ENCODE results near the gene HTRA1.

Gene HTRA1

DNA sequence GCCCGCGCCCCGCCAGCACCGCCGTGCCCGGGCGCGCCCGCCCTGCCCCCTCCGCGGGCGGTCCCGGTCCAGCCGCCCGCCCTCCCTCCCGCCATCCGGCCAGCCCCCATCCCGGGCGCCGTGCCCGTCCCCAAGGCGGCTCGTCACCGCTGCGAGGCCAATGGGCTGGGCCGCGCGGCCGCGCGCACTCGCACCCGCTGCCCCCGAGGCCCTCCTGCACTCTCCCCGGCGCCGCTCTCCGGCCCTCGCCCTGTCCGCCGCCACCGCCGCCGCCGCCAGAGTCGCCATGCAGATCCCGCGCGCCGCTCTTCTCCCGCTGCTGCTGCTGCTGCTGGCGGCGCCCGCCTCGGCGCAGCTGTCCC lies at the start of gene HTRA1:
Gene HTRA1 (plus strand): TSS at position 187 of the 362 bp plus-strand sequence. CDS start 100 bp downstream, at position 287.
- no peak for TF ChIP-seq JUND (IDR thresholded peaks at IDR 0.05; ENCODE audit: low read depth)
- in situ Hi-C loops (cut with HindIII; ENCODE audit: low pct_unique_long_range_greater_than_20kb, low sequenced_read_pairs) = no loop called here
- peak; percentile 33 to 59 for DNase-seq (ENCODE audit: low read depth in 1 of 2, low spot score in 1 of 2)

DNA sequence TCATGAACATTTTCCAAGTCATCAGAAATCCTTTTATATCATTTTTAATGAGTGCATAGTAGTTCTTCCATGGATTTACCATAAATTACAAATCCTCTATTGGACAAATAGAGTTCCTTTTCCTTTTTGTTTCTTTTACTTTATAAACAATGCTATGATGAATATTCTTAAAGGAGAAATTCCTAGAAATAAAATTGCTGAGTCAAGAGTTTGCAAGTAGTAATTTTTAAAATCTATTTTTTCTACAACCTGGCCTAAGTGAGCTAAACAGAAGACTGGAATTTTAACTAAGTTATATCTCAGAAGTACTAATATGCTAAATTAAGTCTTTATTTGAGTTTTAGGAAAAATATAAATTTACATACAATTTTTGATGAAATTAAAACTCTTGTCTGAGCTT lies 48.0 kb upstream of the HTRA1 start:
- in situ Hi-C loops (cut with HindIII; ENCODE audit: low pct_unique_long_range_greater_than_20kb, low sequenced_read_pairs) = no loop called here
- no peak for TF ChIP-seq JUND (IDR thresholded peaks at IDR 0.05; ENCODE audit: low read depth)
- DNase-seq (ENCODE audit: low read depth in 1 of 2, low spot score in 1 of 2) = no peak

DNA sequence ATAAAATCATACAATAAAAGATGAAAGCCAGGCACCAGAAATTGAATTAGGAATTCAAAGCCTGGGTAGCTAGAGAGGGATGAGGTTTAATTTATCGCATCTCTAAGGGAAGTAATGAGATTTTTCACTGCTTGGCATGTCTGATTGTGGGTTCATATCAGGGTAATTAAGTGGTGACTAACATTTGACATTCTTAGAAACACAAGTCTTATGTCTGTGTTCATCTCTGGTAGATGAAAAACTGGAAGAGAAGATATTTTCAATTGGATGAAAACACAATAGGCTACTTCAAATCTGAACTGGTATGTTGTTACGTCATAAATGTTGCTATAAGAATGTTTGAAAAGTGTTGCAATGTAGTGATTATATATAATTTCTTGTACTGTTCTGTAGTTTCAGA lies 43.7 kb upstream of the HTRA1 start:
- in situ Hi-C loops (cut with HindIII; ENCODE audit: low pct_unique_long_range_greater_than_20kb, low sequenced_read_pairs) = no loop called here
- no peak for DNase-seq (ENCODE audit: low read depth in 1 of 2, low spot score in 1 of 2)
- no peak for TF ChIP-seq JUND (IDR thresholded peaks at IDR 0.05; ENCODE audit: low read depth)

DNA sequence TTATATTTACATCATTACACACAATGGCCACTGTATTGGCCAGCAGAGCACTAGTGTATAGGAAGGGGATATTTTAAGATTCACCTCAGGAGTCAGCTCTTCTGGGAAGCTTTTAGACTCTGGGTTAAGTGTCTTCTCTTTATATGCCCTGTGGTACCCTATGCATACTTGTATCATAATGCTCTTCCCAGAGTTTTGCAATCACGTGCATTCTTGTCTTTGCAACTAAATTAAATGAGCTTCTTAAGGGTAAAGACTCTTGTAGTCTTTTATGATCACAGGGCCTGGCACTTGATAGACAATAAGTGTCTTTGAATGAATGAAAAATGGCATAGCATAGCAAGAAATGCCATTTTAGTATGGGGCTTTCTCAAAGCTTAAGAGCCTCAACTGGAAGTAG lies 42.3 kb upstream of the HTRA1 start:
- in situ Hi-C loops (cut with HindIII; ENCODE audit: low pct_unique_long_range_greater_than_20kb, low sequenced_read_pairs) = no loop called here
- DNase-seq (ENCODE audit: low read depth in 1 of 2, low spot score in 1 of 2) = no peak
- TF ChIP-seq JUND (IDR thresholded peaks at IDR 0.05; ENCODE audit: low read depth) = no peak

DNA sequence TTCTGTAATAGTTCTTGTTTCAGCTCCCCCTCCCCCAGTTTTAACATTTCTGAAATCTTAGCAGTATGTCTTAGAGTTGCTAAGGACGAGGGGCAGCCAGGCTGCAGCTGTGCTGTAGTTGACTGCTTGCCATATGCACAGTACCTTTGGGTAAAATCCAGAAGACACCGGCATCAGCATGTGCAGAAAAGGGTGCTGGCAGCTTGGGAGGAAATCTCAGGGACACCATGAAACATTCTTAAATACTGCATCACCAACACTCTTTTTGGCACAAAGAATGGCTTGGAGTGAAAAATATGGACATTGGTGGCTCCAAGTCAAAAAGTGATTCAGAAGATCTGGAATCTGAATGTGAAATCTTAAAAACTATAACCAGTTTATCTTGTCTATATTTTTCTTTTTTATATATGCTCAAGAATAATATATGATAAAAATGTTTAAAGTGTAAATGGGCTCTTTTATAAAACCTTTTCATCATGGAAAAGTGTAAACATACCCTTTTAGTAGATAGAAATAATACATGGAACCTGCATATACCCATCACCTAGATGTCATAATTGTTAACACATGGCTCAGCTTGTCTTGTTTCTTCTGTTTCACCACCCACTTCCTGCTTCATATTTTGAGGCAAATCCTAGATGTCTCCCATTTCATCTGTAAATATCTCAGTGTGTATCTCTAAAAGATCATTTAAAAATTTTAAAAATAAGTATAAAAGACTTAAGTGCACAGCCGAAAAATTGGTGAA lies 41.3 kb upstream of the HTRA1 start:
- no peak for TF ChIP-seq JUND (IDR thresholded peaks at IDR 0.05; ENCODE audit: low read depth)
- in situ Hi-C loops (cut with HindIII; ENCODE audit: low pct_unique_long_range_greater_than_20kb, low sequenced_read_pairs) = no loop called here

DNA sequence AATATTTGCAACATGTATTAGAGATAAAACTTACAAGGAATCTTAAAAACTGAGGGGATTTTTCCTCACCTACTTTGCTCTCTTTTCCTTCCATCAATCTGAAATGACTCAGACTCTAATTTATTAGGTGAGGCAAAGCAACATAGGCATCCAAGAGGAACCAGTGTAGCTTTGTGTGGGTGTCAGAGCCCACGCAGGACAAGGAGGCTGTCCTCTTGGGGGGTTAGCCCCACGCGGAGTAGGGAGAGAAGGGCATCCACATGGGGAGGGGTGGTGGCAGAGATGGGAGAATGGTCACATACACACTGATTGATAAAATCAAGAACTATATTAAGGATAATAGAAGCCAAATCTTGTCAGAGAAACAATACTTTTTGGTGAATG lies 40.7 kb upstream of the HTRA1 start:
- no peak for DNase-seq (ENCODE audit: low read depth in 1 of 2, low spot score in 1 of 2)
- no peak for TF ChIP-seq JUND (IDR thresholded peaks at IDR 0.05; ENCODE audit: low read depth)
- in situ Hi-C loops (cut with HindIII; ENCODE audit: low pct_unique_long_range_greater_than_20kb, low sequenced_read_pairs) = no loop called here

More for the DNA sequence above, 41.3 kb upstream of the HTRA1 start:
- DNase-seq (ENCODE audit: low read depth in 1 of 2, low spot score in 1 of 2) = no peak

DNA sequence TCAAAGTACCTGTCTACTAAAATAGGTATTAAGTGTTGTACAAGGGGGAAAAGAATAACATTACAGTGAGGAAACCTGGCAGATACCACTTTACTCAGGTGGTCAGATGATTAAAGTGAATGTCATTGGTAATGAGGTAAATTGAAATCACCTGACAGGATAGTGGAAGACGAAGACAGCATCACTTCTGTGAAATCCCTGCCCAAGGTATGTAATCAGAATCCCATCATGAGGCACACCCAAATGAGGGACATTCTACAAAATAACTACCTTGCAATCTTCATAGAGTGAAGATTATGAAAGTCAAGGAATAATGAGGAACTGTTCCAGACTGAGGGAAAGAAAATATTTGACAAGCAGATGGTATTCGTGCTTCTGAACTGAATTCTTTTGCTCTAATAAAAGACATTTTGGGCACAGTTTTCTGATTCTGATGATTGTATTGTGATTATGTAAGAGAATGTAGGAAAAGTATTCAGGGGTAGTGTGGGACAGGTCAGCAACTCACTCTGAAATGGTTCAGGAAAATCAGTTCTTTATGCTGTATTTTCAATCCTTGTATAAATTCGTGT lies 40.2 kb upstream of the HTRA1 start:
- in situ Hi-C loops (cut with HindIII; ENCODE audit: low pct_unique_long_range_greater_than_20kb, low sequenced_read_pairs) = no loop called here
- no peak for TF ChIP-seq JUND (IDR thresholded peaks at IDR 0.05; ENCODE audit: low read depth)
- DNase-seq (ENCODE audit: low read depth in 1 of 2, low spot score in 1 of 2) = no peak

DNA sequence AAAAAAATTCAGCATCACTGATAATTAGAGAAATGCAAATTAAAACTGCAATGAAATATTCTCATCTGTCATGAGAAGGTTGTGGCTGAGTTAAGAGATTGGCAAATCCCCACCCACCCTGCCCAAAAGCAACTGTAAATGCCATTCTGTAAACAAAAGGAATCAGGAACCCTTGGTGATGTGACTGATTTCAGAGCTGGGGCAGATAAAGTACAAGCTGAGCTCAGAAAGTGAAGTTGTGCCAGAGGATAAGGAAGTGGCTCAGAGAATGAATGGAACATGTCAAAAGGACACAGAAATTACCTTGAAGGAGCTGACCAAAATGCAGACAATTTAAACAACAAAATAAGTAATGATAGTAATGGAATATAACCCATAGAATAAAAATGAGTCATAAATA lies 39.6 kb upstream of the HTRA1 start:
- TF ChIP-seq JUND (IDR thresholded peaks at IDR 0.05; ENCODE audit: low read depth) = no peak
- no peak for DNase-seq (ENCODE audit: low read depth in 1 of 2, low spot score in 1 of 2)
- in situ Hi-C loops (cut with HindIII; ENCODE audit: low pct_unique_long_range_greater_than_20kb, low sequenced_read_pairs) = no loop called here

DNA sequence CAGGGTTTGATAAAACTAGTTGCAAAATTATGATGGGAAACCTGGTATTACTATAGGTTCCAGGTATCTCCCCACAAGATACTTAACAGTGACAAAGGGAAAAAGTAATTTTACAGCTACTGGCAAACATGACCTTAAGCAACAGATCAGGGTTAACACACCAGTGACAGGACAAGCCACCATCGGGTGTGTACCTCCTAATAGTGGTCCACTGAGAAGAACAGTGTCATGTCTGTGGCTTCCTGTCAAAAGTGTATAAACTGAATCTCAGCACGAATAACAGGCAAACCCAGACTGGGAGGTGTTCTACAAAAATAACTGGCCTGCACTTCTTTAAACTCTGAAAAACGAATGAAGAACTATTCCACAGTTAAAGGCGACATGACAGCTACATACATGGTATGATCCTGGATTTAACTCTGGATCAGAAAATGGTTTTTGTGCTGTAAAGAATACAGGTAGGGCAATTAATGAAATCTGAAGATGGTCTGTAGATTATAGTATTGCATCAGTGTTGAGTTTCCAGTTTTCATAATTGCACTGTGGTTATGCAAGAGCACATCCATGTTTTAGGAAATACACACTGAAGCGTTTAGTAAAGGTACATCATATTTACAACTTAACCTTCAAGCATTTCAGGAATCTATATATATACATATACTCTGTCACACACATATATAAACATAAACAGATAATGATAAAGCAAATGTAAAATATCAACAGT lies 38.9 kb upstream of the HTRA1 start:
- no peak for TF ChIP-seq JUND (IDR thresholded peaks at IDR 0.05; ENCODE audit: low read depth)
- no peak for DNase-seq (ENCODE audit: low read depth in 1 of 2, low spot score in 1 of 2)
- in situ Hi-C loops (cut with HindIII; ENCODE audit: low pct_unique_long_range_greater_than_20kb, low sequenced_read_pairs) = no loop called here

DNA sequence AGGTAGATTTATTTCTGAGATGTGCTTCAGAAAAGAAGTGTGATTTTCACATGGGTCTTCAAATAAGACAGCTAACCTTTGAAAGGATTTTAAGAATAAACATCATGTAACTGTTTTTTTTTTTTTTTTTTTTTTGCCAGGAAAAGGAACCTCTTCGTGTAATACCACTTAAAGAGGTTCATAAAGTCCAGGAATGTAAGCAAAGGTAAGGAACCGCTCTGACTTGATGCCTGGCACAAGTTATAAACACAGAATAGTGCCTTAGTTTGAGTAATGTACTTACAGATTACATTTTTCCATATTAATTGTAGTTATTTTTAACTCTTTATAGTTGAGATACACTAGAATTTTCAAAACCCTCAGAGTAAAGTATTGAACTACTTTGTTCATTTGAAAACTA lies 37.3 kb upstream of the HTRA1 start:
- TF ChIP-seq JUND (IDR thresholded peaks at IDR 0.05; ENCODE audit: low read depth) = no peak
- no peak for DNase-seq (ENCODE audit: low read depth in 1 of 2, low spot score in 1 of 2)
- in situ Hi-C loops (cut with HindIII; ENCODE audit: low pct_unique_long_range_greater_than_20kb, low sequenced_read_pairs) = no loop called here

DNA sequence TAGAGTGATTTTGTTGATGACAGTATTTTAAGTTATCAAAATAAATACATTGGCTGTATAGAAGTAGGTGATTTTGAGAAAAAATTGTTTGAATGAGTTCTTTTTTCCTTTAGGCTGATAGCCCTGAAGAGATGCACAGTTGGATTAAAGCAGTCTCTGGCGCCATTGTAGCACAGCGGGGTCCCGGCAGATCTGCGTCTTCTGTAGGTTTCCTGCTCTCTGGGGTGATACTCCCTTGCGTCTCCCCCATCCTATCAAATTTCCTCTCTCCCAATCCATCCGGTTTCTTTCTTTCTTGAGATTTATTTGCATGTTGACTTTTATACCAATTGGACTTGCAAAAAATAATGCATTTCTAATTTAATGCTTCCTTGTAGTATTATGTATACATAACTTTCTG lies 34.5 kb upstream of the HTRA1 start:
- in situ Hi-C loops (cut with HindIII; ENCODE audit: low pct_unique_long_range_greater_than_20kb, low sequenced_read_pairs) = no loop called here
- TF ChIP-seq JUND (IDR thresholded peaks at IDR 0.05; ENCODE audit: low read depth) = no peak

DNA sequence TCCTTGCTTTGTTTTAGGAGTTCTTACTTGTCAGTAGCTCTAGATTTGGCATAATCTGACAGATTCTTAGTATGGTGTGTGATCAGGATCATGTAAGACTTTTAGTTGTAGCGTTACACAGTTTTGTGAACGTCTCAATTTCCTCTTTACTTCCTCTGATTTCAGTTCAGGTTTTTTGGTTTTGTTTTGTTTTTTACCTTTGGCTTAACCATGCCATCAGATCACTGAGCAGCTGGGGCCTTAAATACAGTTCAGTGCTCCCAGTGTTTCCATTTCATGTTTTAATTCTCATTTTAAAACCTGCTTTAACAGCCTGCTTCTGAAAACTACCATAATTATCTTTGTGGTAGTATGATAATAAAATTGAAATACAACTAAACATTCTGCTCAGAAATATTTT lies 34.1 kb upstream of the HTRA1 start:
- DNase-seq (ENCODE audit: low read depth in 1 of 2, low spot score in 1 of 2) = no peak
- no peak for TF ChIP-seq JUND (IDR thresholded peaks at IDR 0.05; ENCODE audit: low read depth)
- in situ Hi-C loops (cut with HindIII; ENCODE audit: low pct_unique_long_range_greater_than_20kb, low sequenced_read_pairs) = no loop called here

More for the DNA sequence above, 34.5 kb upstream of the HTRA1 start:
- DNase-seq (ENCODE audit: low read depth in 1 of 2, low spot score in 1 of 2) = no peak

DNA sequence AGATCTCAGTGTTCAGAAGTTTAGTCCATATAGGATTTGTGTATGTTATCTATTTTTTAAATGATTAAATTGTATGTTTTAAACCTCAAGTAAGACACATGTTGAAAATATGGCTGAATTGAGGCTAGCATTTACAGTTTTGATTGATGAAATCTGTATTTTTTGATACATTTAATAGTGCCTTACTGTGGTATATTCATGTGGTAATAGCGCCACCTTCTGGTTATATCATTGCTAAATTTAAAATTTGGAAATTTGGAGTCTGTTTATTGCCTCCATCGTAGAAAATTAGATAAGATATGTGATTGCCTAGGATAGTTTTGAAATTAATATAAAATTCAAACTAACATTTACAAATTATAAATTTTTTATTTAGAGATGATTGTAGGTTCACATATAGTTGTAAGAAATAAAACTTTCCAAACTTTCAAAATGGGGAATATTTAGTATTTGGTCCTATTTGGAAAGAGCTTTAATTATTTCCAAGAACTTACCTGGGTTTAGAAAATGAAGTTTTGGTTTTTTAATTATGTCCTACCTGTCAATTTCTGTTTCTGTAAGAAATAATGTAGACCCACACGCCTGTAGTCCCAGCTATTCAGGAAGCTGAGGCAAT lies 26.0 kb upstream of the HTRA1 start:
- in situ Hi-C loops (cut with HindIII; ENCODE audit: low pct_unique_long_range_greater_than_20kb, low sequenced_read_pairs) = no loop called here
- TF ChIP-seq JUND (IDR thresholded peaks at IDR 0.05; ENCODE audit: low read depth) = no peak
- DNase-seq (ENCODE audit: low read depth in 1 of 2, low spot score in 1 of 2) = peak; percentile 5 to 43
